Putamen (tissue), 1 donor: ENCODE measurements around the gene KIAA0825.
A peak's percentile ranks its signal among the peaks of the same experiment; 100 is the strongest.
"Not testable (repeated sequence)": the region's sequence is repeated elsewhere in the genome, so short reads cannot be mapped to it uniquely, and the experiment has no call there.

Experiments
- DNase-seq: peaks from one replicate; pipeline ENCODE4 v3.0.0-alpha.2; 2016; ENCODE audit warnings: low spot score

The KIAA0825 gene

DNA sequence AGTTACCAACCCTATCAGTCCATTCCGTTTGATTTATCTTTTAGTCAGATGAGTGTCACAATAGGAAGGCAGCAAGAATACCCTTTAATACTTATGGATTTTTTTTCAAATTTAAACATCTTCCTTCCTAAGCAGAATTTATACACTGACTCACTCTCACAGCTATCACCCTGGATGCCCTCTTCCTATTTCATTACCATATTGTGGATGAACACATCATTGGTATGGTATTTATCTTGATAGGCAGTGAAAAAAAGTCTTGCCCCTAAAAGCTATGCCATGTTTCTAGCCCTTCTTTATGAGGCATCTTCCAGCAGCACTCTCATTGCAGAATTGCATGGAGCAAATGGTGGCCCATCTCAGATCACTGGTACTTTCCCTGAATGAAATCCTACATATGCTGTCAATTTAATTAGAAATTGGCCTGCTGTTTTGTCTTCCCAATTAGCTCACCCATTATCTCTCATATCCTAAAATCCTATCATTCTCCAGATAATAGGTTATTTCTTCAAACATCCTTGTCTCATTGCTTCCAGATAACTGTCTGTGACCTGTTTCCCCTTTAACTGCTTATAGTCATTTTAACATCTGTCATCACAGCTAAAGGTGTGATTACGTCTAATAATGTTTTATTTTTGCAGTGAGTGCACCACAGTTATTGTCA, 443.5 kb downstream of the KIAA0825 start:
- DNase-seq: no peak

DNA sequence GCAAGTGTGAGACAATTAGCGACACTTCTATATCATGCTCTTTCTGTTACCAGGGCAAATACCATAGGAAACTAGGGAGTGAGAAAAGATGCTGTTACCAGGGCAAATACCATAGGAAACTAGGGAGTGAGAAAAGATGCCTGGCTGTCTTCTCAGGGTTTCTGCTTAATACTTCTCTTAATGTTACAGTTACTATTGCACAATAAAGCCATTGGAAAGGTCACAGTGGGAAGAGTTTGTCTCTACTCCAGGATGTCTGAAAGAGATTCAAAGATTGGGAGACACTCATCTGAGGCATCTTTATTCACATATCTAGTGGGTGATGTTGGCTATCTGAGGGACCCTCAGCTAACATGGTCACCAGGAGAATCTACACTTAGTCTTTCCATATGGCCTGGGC, 445.3 kb downstream of the KIAA0825 start:
- DNase-seq: no peak

DNA sequence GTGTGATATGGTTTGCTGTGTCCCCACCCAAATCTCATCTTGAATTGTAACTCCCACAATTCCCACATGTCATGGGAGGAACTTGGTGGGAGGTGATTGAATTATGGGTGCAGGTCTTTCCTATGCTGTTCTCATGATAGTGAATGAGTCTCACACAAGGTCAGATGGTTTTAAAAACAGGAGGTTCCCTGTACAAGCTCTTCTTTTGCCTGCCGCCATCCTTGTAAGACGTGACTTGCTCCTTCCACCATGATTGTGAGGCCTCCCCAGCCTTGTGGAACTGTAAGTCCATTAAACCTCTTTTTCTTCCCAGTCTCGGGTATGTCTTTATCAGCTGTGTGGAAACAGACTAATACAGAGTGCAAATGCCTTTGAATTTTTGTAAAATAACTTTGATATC, 447.3 kb downstream of the KIAA0825 start:
- not testable (repeated sequence) for DNase-seq

DNA sequence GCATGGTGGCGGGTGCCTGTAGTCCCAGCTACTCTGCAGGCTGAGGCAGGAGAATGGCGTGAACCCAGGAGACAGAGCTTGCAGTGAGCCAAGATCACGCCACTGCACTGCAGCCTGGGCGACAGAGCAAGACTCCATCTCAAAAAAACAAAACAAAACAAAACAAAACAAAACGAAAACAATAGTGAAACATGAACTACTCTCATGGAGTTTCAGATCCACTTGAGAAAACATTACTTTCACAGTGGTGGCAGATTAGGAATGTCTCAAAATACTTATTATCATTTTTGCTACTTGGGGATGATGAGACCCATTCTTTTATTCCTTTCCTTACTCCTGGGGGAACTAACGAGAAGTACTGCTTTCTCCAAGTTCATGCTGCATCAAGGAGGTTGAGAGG, 448.2 kb downstream of the KIAA0825 start:
- DNase-seq: not testable (repeated sequence)

DNA sequence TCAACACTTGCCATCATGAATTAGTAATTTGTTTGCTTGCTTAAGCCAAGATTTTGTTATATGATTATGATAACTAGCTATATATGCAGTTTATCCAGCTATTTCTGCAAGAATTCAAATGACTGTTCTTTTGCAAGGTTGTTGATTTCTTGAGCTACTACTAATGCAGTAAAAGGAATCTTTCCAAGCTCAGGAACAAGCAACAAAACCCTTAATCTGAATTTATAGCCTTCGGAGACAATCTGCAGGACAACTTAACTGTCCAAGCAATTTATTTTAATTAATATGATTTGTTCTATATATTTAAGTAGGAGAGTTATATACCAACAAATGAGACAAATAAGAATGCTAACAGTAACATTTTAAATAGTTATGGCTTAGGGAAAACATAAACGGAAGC, 450.3 kb downstream of the KIAA0825 start:
- DNase-seq: no peak

DNA sequence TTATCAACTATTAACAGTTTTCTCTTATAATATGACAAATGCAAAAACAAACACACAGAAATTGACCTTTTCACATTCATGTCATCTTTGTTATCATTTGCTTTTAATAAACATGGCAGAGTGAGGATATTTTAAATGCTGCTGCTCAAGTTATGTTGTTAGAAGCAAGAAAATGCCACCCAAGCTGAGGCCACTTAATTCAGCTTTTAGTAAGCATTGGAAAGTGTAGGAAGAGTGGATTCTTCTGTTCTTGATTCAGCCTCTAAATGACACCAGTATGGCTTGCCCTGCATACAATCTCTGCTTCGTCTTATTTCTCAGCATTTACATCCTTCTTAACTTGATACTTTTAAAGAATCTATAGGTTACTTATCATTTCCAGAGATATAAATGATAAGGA, 456.6 kb downstream of the KIAA0825 start:
- DNase-seq: no peak

DNA sequence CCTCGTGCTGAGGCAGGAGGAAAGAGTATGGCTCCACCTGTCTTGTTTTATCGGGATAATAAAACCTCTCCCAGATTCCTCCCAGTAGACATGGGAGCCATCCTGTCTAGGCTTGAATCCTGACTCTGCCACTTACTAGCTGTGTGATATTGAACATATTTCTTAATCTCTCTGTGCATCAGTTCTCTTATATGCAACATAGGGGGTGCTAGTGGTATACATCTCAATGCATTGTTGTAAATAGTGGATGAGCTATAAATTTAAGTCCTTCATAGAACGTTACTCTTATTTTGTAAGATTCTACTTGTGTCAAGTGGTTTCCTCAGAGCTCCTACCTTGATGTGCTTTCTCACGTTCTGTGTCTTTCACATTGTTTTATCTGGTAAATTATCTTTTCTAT, 459.3 kb downstream of the KIAA0825 start:
- DNase-seq: no peak

DNA sequence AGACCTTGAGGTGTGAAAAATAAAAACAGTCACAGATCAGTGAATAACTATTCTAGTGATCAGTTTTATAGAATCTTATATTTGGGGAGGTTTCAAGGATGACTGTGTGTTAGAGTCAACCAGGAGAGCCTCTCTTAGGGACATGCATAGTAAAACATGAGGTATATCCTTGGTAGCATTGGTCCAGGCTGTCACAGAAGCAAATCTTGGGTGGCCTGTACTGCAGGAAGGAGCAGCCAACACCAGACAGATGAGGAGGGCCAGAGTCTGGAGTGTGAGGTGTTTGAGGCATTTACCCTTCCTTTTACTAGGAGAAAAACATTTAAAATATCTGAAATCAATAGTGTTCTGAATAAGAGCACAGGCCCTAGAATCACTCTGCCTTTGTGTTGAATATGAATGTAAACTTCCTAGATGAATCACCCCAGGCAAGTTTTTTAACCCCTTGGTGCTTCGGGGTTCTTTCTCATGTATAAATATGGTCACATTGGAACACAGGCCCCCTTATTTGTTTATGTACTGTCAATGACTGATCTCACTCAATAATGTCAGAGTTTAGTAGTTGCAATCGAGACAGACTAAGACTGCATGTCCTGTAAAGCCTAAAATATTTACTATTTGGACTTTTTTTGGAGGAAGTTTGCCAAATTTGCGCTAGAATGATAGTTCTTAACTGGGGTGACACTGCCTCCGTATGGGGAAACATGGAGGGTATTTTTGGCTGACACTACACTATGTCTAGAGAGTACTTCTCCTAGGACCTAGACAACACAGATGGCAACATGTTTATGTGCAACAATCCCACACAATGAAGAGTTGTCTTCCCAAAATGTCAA, 460.5 kb downstream of the KIAA0825 start:
- no peak for DNase-seq

DNA sequence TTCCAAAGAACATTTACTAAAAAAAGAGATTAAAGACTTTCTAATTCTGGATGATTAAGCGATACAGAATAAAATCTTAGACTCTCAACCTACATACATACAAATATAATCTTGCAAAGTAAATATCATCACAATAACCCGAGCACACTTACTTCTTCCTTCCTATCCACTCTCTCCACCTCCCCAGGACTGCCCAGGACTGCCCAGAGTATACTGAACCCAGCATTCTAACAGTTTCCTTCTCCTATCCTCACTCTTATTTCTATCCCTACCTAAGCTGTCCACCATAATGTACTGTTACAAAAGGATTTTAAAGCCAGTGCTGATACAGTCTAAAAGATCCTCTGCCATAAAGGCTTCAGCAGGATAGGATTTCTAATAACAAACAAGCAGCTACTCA, 463.7 kb downstream of the KIAA0825 start:
- no peak for DNase-seq

DNA sequence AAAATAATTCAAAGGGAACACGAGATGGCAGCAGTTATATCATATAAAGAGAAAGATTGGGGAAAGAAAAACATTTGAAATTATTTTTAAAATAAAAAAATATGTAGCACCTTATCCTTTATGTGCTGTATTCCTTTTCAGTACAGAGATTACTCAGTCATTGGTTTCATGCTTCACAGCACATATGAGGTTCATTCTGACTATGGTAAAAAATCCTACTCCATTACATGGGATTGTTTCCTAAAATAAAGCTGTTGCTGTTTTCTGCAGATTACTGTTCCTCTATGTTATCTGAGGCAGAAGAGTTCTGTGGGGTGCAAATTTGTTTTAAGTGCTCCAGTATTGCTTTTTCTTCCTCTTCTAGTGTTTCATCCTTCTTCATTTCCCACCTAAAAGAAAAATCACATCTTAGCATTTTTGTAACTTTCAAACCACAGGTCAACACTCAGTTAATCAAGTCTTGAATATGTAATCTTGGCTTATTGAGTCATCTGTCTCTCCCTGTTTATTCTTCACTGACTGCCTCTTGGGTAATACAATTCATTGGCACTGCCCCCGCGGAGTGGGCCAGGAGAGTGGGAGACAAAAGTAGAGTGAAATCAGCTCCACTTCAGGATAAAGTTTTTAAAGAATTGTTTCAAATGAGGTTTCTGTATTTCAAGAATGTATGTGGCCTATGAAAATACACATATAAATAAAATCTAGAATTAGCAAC, 464.5 kb downstream of the KIAA0825 start:
- DNase-seq: peak; percentile 42

DNA sequence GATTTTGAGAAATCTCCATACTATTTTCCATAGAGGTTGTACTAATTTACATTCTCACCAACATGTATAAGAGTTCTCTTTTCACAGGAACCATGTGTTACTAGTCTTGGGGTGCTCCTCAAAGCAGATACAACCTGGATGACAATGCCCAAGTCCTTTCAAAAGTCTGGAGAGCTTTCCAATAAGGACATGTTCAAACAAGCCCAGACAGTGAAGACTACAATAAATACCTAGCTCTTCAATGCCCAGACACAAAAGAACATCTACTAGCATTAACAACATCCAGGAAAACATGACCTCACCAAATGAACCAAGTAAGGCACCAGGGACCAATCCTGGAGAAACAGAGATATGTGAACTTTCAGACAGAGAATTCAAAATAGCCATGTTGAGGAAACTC, 474.8 kb downstream of the KIAA0825 start:
- not testable (repeated sequence) for DNase-seq

DNA sequence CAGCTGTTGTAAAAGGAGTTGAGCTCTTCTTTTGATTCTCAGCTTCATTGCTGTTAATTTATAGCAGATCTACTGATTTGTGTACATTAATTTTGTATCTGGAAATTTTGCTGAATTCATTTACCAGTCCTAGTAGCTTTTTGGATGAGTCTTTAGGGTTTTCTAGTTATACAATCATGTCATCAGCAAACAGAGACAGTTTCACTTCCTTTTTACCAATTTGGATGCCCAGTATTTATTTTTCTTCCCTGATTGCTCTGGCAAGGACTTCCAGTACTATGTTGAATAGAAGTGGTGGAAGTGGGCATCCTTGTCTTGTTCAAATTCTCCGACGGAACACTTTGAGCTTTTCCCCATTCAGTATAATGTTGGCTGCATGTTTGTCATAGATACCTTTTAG, 478.1 kb downstream of the KIAA0825 start:
- DNase-seq: no peak

DNA sequence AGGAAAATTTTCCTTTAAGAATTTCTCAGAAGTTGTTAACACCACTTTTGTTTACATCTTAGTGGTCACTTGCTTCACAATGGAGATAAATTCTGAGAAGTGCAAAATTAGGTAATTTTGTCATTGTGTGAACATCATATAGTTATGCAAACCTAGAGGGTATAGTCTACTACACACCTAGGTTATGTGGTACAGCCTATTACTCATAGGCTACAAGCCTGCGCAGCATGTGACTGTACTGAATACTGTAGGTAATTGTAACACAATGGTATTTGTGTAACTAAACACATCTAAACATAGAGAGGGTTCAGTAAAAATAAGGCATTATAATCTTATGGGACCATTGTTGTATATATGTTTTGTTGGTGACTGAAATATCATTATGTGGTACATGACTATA, 488.3 kb downstream of the KIAA0825 start:
- DNase-seq: no peak

DNA sequence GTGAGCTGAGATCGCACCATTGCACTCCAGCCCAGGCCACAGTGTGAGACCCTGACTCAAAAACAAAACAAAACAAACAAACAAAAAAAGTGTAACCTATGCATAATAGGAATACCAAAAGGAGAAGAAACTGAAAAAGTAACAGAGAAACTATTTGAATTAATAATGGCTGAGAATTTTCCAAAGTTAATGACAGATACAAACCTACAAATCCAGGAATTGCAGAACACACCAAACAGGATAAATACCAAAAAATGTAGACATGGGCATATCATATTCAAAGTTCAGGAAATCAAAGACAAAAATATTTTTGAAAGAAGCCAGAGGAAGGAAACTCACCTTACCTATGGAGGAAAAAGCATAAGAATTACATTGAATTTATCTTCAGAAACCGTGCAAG, 493.3 kb downstream of the KIAA0825 start:
- no peak for DNase-seq

DNA sequence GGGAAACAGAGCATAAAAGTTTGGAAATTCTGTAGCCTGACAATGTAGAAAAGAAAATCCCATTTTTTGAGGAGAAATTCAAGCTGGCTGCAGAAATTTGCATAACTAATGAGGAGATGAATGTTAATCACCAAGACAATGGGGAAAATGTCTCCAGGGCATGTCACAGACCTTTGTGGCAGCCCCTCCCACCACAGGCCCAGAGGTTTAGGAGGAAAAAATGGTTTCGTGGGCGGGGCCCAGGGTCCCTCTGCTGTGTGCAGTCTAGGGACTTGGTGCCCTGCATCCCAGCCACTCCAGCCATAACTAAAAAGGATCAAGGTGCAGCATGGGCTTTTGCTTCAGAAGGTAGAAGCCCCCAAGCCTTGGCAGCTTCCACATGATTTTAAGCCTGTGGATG, 502.1 kb downstream of the KIAA0825 start:
- not testable (repeated sequence) for DNase-seq

DNA sequence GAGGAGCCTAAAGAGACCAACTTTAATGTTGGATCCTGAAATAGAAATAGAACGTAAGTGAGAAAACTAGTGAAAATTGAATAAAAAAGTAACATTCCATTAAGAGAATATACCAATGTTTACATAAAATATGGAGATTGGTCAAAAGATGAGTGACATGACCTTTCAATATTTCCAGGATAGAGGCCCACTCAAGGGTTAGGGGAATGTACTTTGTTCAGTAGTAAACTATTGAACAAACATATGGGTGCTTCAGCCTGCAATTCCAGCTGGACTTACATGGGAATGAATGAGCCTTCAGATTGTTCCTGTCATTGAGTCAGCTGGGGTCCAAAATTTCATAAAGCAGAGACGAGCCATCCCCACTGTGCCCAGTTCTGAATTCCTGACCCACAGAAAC, 505.3 kb downstream of the KIAA0825 start:
- DNase-seq: no peak

DNA sequence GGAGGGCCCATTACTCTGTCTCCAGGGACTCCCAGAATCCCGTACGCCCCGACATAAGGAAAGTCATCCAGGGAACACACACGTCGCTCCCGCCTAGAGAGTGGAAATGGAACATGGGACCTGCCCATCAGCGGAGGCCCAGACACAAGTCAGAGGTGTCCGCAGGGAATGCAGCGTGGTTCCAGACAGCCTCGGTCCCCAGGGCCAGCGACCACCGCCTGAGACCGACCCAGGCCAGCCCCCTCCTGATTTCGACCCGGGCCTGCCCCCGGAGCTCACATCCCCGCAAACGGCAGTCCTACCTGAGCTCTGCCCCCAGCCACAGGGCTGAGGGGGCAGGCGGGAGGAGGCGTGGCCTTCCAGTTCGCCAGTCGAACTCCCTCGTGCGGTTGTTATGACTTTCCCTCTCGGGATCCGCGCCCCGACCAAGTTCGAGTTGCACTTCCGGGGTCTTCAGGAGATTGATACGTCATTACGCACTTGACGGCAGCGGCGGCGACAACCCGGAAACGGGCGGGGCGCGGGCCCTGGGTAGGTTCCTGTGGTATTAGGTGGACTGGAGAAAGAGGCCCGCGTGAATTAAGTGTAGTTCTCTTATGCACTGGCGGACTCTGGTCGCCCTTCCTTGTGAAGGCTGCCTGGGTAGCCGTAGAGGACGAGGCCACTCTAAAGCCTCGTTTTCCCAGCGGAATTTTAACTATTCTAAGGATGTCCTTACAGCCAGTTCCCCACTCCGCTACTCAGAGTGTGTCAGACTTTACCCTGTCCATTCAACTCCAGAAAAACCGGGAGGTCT, 507.0 kb downstream of the KIAA0825 start:
- DNase-seq: peak; percentile 92

DNA sequence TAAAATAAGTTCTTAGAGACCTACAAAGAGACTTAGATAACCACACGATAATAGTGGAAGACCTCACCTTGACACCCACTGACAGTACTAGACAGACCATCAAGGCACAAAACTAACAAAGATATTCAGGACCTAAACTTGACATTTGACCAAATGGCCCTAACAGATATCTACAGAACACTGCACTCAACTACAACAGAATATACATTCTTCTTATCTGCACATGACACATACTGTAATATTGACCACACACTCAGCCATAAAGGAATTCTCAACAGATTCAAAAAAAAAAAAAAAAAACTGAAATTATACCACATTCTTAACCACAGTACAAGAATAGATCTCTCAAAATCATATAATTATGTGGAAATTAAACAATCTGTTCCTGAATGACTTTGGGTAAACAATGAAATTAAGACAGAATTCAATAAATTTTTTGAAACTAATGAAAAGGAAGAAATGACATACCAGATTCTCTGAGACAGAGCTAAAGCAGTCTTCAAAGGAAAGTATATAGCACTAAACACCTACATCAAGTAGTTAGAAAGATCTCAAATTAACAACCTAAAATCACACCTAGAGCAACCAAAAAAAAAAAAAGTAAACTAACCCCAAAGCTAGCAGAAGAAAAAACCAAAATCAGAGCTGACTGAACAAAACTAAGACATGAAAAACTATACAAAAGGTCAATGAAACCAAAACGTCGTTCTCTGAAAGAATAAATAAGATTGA, 514.7 kb downstream of the KIAA0825 start:
- DNase-seq: no peak
